ENCODE results near the gene UXS1. TPM values are rescaled to one million over a fixed set of nuclear protein-coding genes. Genes with fewer than 3 reads are reported as not detected.

UXS1 gene
- polyA plus RNA-seq, 1 of the 3 experiments (the other 2 are of a cell fraction): 55.9 TPM

DNA sequence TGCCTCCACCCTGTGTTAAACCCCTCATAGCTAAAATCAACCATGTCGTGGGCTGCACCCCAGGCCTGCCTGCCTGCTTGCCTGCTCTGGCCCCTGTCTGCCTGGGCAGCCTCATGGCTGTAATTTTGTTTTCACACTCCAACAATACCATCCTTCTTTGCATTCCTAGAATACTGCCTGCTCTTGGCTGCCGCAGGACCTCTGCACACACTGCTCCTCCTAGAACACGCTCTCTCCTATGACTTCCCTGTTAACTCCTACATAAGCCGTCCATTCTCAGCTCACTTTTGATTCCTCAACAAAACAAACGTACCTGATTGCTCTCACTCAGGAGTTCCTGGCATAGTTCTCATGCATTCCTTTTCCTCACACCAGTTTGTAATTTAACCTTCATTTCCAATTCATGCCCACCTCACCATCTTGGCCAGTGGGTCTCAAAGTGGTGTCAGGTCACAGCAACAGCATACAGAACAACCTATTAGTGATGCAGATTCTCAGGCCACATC, 2.5 kb downstream of the UXS1 start:
- TF ChIP-seq, protein P1, sequence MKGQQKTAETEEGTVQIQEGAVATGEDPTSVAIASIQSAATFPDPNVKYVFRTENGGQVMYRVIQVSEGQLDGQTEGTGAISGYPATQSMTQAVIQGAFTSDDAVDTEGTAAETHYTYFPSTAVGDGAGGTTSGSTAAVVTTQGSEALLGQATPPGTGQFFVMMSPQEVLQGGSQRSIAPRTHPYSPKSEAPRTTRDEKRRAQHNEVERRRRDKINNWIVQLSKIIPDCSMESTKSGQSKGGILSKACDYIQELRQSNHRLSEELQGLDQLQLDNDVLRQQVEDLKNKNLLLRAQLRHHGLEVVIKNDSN (IDR thresholded peaks at IDR 0.05; ENCODE audit: borderline replicate concordance, low read depth): no peak
- TF ChIP-seq, protein P2, sequence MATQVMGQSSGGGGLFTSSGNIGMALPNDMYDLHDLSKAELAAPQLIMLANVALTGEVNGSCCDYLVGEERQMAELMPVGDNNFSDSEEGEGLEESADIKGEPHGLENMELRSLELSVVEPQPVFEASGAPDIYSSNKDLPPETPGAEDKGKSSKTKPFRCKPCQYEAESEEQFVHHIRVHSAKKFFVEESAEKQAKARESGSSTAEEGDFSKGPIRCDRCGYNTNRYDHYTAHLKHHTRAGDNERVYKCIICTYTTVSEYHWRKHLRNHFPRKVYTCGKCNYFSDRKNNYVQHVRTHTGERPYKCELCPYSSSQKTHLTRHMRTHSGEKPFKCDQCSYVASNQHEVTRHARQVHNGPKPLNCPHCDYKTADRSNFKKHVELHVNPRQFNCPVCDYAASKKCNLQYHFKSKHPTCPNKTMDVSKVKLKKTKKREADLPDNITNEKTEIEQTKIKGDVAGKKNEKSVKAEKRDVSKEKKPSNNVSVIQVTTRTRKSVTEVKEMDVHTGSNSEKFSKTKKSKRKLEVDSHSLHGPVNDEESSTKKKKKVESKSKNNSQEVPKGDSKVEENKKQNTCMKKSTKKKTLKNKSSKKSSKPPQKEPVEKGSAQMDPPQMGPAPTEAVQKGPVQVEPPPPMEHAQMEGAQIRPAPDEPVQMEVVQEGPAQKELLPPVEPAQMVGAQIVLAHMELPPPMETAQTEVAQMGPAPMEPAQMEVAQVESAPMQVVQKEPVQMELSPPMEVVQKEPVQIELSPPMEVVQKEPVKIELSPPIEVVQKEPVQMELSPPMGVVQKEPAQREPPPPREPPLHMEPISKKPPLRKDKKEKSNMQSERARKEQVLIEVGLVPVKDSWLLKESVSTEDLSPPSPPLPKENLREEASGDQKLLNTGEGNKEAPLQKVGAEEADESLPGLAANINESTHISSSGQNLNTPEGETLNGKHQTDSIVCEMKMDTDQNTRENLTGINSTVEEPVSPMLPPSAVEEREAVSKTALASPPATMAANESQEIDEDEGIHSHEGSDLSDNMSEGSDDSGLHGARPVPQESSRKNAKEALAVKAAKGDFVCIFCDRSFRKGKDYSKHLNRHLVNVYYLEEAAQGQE (IDR thresholded peaks at IDR 0.05; ENCODE audit: low read depth, low read length): no peak
- no peak for TF ChIP-seq SMC3 (IDR thresholded peaks at IDR 0.05; ENCODE audit: low read depth, low read length)
- TF ChIP-seq FOXM1 (IDR thresholded peaks at IDR 0.05; ENCODE audit: low read depth): no peak
- no peak for TF ChIP-seq RCOR1 (IDR thresholded peaks at IDR 0.05; ENCODE audit: low read length)
- no peak for TF ChIP-seq EP300 (IDR thresholded peaks at IDR 0.05; ENCODE audit: borderline replicate concordance in 1 of 2, low read depth in 1 of 2, low read length in 1 of 2)
- TF ChIP-seq ELF1 (IDR thresholded peaks at IDR 0.05): no peak
- no peak for TF ChIP-seq NRF1 (IDR thresholded peaks at IDR 0.05; ENCODE audit: low read depth, low read length)
- no peak for TF ChIP-seq MAX (IDR thresholded peaks at IDR 0.05; ENCODE audit: low read depth)
- TF ChIP-seq TEAD4 (IDR thresholded peaks at IDR 0.05; ENCODE audit: borderline replicate concordance, insufficient read depth): no peak
- no peak for TF ChIP-seq GATA2 (CRISPR knock-in tag; IDR thresholded peaks at IDR 0.05)
- no peak for TF ChIP-seq TCF12 (IDR thresholded peaks at IDR 0.05)
- TF ChIP-seq RXRA (IDR thresholded peaks at IDR 0.05; ENCODE audit: borderline replicate concordance, low read depth): no peak
- TF ChIP-seq RFX5 (IDR thresholded peaks at IDR 0.05; ENCODE audit: low read length): no peak
- TF ChIP-seq EZH2phosphoT487 (IDR thresholded peaks at IDR 0.05; ENCODE audit: borderline replicate concordance, low read depth): no peak
- ChIA-PET POLR2A (no interaction called here), CTCF (no interaction called here)
- Histone ChIP-seq H3K9ac (no peak overlapping the region), H3K9me3 (no peaks in the 10 kb centered on the region), H3K9me2 (no peaks in the 10 kb centered on the region), H3K27ac (ENCODE audit: low read depth in 2 of 2, low read length in 1 of 2) (no peak overlapping the region), H3K79me2 (ENCODE audit: insufficient read depth) (peaks cover 55% of the 10 kb centered on the region), H3K36me3 (replicated peaks in 1 of 2; ENCODE audit: control insufficient read depth in 1 of 2, insufficient read depth in 2 of 2, low read length in 1 of 2) (no peaks in the 10 kb centered on the region), H3K27me3 (ENCODE audit: insufficient read depth) (no peaks in the 10 kb centered on the region), H3K4me3 (ENCODE audit: low read depth in 2 of 2, low read length in 1 of 2) (no peak overlapping the region), H3K4me1 (ENCODE audit: control insufficient read depth in 1 of 2, insufficient read depth in 2 of 2, low read depth in 1 of 2, low read length in 1 of 2) (peaks cover 0 to 7% of the 10 kb centered on the region in 2 experiments; a peak in 2 of 4 replicates), H4K20me1 (ENCODE audit: insufficient read depth) (no peaks in the 10 kb centered on the region), H3F3A (replicated peaks; ENCODE audit: insufficient read depth) (no peaks in the 10 kb centered on the region), H3K4me2 (no peak overlapping the region), H2AFZ (ENCODE audit: low read depth) (no peak overlapping the region)
- 88% methylated on average over 5 of the region's 5 CpGs for WGBS (ENCODE audit: low lambda C conversion rate)
- no peak for DNase-seq
